ENCODE data around the gene TBC1D1. TPM values are rescaled to one million over a fixed set of nuclear protein-coding genes. Genes with fewer than 3 reads are reported as not detected.

Gene TBC1D1
- total RNA-seq, 1 experiment from 2014 or later: 36.0 TPM

DNA sequence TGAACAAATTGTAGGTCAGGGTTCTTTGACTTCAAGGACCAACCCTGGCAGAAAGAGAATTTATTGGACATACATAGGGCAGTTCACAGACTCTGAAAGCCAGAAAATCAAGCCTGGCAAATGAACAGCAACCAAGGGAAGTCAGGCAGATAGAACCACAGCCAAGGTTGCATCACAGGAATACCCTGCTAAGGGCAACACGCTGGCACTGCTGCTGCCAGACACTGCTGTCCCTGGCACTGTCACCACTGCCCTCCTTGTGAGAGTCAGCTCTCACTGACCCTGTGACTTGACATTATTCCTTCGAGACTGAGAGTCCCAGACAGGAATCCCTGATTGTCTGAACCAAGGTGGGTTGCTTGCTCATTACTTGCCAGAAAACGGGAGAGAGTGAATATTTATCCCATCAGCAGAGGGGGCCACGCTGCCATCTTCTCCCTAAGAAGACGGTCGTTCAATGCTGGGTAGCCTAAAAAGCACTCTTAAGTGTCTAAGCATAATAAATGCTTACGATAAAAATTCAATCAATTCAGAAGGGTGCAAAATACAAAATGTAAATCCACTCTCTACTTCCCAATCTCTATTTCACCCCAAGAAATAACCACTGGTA, 46.1 kb downstream of the TBC1D1 start:
- no peaks in the 10 kb centered on the region for H3K36me3 Mint-ChIP-seq (ENCODE audit: insufficient read depth, unreplicated experiment)
- intact Hi-C loops (cut with micrococcal nuclease): no loop called here
- no peak overlapping the region for H3K27ac Mint-ChIP-seq (ENCODE audit: low read depth, unreplicated experiment)
- TF ChIP-seq, protein P1, sequence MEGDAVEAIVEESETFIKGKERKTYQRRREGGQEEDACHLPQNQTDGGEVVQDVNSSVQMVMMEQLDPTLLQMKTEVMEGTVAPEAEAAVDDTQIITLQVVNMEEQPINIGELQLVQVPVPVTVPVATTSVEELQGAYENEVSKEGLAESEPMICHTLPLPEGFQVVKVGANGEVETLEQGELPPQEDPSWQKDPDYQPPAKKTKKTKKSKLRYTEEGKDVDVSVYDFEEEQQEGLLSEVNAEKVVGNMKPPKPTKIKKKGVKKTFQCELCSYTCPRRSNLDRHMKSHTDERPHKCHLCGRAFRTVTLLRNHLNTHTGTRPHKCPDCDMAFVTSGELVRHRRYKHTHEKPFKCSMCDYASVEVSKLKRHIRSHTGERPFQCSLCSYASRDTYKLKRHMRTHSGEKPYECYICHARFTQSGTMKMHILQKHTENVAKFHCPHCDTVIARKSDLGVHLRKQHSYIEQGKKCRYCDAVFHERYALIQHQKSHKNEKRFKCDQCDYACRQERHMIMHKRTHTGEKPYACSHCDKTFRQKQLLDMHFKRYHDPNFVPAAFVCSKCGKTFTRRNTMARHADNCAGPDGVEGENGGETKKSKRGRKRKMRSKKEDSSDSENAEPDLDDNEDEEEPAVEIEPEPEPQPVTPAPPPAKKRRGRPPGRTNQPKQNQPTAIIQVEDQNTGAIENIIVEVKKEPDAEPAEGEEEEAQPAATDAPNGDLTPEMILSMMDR (IDR thresholded peaks at IDR 0.05; ENCODE audit: unreplicated experiment): no peak
- no peak for DNase-seq (ENCODE audit: unreplicated experiment)
- CTCF ChIA-PET: no interaction called here
- no peaks in the 10 kb centered on the region for H3K9me3 Mint-ChIP-seq (ENCODE audit: unreplicated experiment)
- H3K27me3 Mint-ChIP-seq (ENCODE audit: insufficient read depth, unreplicated experiment): no peaks in the 10 kb centered on the region
- no peak overlapping the region for H3K4me3 Mint-ChIP-seq (ENCODE audit: unreplicated experiment)
- POLR2A ChIA-PET: interaction anchor here (0.6 kb wide), 1 partner anchor 107 kb away, joined by 3 read pairs; no protein-coding TSS in a partner anchor
- BruUV-seq (replicated peaks): no TSS peak
- no peaks in the 10 kb centered on the region for H3K4me1 Mint-ChIP-seq (ENCODE audit: insufficient read depth, unreplicated experiment)

GRCh38 chr4:37938208-37938607, 47.3 kb downstream of the TBC1D1 start:
- CTCF ChIA-PET: no interaction called here
- TF ChIP-seq, protein P1 (IDR thresholded peaks at IDR 0.05; ENCODE audit: unreplicated experiment): no peak
- no peak overlapping the region for H3K4me3 Mint-ChIP-seq (ENCODE audit: unreplicated experiment)
- no peaks in the 10 kb centered on the region for H3K9me3 Mint-ChIP-seq (ENCODE audit: unreplicated experiment)
- no peak overlapping the region for H3K27ac Mint-ChIP-seq (ENCODE audit: low read depth, unreplicated experiment)
- H3K27me3 Mint-ChIP-seq (ENCODE audit: insufficient read depth, unreplicated experiment): no peaks in the 10 kb centered on the region
- H3K36me3 Mint-ChIP-seq (ENCODE audit: insufficient read depth, unreplicated experiment): no peaks in the 10 kb centered on the region
- POLR2A ChIA-PET: no interaction called here
- no peaks in the 10 kb centered on the region for H3K4me1 Mint-ChIP-seq (ENCODE audit: insufficient read depth, unreplicated experiment)
- intact Hi-C loops (cut with micrococcal nuclease): no loop called here
- BruUV-seq (replicated peaks): no TSS peak
- no peak for DNase-seq (ENCODE audit: unreplicated experiment)

DNA sequence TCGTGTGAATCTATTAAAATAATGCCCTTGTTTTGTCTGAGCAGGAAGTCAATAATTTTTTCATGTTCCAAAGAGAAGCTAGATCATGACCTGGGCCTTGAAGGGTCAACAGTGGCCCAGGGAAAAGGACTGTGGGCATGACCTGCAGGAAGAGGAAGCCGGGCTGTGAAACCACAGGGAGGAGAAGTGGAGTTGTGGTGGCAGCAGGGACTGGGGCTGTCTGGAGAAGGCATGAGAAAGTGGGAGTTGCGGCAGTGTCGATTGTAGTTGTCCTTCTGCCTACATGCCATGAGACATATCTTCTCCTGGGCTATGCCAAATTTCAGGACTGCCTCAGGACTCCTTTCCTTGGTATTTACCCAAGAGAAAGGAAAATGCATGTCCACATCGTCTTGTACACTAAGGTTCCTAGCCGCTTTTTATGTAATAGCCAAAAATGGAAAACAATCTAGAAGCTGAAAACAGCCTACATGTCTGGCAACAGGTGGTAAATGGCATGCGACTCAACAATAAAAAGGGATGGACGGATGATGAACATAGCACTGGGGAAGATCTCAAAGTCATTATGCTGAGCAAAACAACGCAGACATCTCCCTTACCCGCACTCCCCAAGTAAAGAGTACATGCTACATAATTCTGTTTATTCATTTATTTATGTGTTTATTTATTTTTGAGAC, 55.8 kb downstream of the TBC1D1 start:
- Mint-ChIP-seq H3K4me1 (ENCODE audit: insufficient read depth, unreplicated experiment) (no peaks in the 10 kb centered on the region), H3K36me3 (ENCODE audit: insufficient read depth, unreplicated experiment) (no peaks in the 10 kb centered on the region), H3K9me3 (ENCODE audit: unreplicated experiment) (no peaks in the 10 kb centered on the region), H3K27ac (ENCODE audit: low read depth, unreplicated experiment) (no peak overlapping the region), H3K27me3 (ENCODE audit: insufficient read depth, unreplicated experiment) (no peaks in the 10 kb centered on the region), H3K4me3 (ENCODE audit: unreplicated experiment) (no peak overlapping the region)
- DNase-seq (ENCODE audit: unreplicated experiment): no peak
- ChIA-PET CTCF (no interaction called here), POLR2A (no interaction called here)
- TF ChIP-seq, protein P1 (IDR thresholded peaks at IDR 0.05; ENCODE audit: unreplicated experiment): no peak
- no TSS peak for BruUV-seq (replicated peaks)
- intact Hi-C loops (cut with micrococcal nuclease): no loop called here

GRCh38 chr4:37948542-37948941, 57.7 kb downstream of the TBC1D1 start:
- ChIA-PET POLR2A (no interaction called here), CTCF (interaction anchor here (0.6 kb wide), 1 partner anchor 25 kb away, joined by 4 read pairs; no protein-coding TSS in a partner anchor)
- Mint-ChIP-seq H3K4me3 (ENCODE audit: unreplicated experiment) (no peak overlapping the region), H3K36me3 (ENCODE audit: insufficient read depth, unreplicated experiment) (no peaks in the 10 kb centered on the region), H3K4me1 (ENCODE audit: insufficient read depth, unreplicated experiment) (peaks cover 3% of the 10 kb centered on the region), H3K9me3 (ENCODE audit: unreplicated experiment) (no peaks in the 10 kb centered on the region), H3K27ac (ENCODE audit: low read depth, unreplicated experiment) (no peak overlapping the region), H3K27me3 (ENCODE audit: insufficient read depth, unreplicated experiment) (no peaks in the 10 kb centered on the region)
- BruUV-seq (replicated peaks): no TSS peak
- intact Hi-C loops (cut with micrococcal nuclease): no loop called here
- no peak for DNase-seq (ENCODE audit: unreplicated experiment)
- TF ChIP-seq, protein P1 (IDR thresholded peaks at IDR 0.05; ENCODE audit: unreplicated experiment): no peak
